HepG2 (cell line): Measurements from ENCODE around the gene NRL. TPM values are rescaled to one million over a fixed set of nuclear protein-coding genes. Genes with fewer than 3 reads are reported as not detected.
A peak's percentile ranks its signal among the peaks of the same experiment; 100 is the strongest.

Source experiments
- ATAC-seq: fragments of 200-7000 bp; cut with Tn5 transposase; 3 replicates; pipeline ENCODE4 v1.9.1; 2020; ENCODE audit warnings: mild to moderate bottlenecking, moderate library complexity
- BruUV-seq: library from RNA; stranded (reverse); fragments of 400-500 nt; replicated peaks from 2 replicates; lab custom pipeline; 2021; lab: Mats Ljungman, UMichigan
- CTCF ChIA-PET: fragments of 300-600 bp; formaldehyde crosslinking; extraction: SDS; loops from one replicate; lab custom pipeline; 2021; ENCODE audit warnings: low total read pairs, inconsistent platforms, low intra/inter-chr PET ratio; lab: Yijun Ruan, JAX
- POLR2A ChIA-PET: fragments of 350-600 bp; sonication (Branson Sonifier 250); formaldehyde crosslinking; loops from one replicate; lab custom pipeline; 2020; ENCODE audit warnings: antibody characterized with exemption, inconsistent platforms; lab: Yijun Ruan, JAX
- DNase-seq: peaks from one replicate; pipeline ENCODE4 v3.0.0-alpha.2; 2015; ENCODE audit warnings: low spot score
- FAIRE-seq: peaks from 3 replicates; lab custom pipeline; 2011; peaks lifted over from hg19 to GRCh38; lab: Jason Lieb, UNC
- H2AFZ ChIP-seq: one replicate; pipeline ENCODE4 v1.6.1; 2011; ENCODE audit warnings: low read length, inconsistent platforms
- H3K27ac ChIP-seq: fragments of 300-600 bp; 3 replicates; pipeline ENCODE4 v1.8.0; 2011; ENCODE audit warnings: mixed run types, mild to moderate bottlenecking, mixed read lengths, low read length, inconsistent platforms; ENCODE audit not compliant: insufficient read depth; ENCODE audit errors: extremely low read length
- H3K27me3 ChIP-seq, 2 experiments: fragments of 200-600 bp in 1 of 2; 2 replicates in 1 of 2; 3 replicates in 1 of 2; pipeline versions ENCODE4 v1.6.0 to v1.8.0; 2011; ENCODE audit warnings: low read length in 2 of 2, mild to moderate bottlenecking in 2 of 2, moderate library complexity in 2 of 2, inconsistent platforms in 1 of 2; ENCODE audit not compliant: insufficient read depth in 2 of 2, control insufficient read depth in 1 of 2
- H3K36me3 ChIP-seq, 2 experiments: fragments of 200-600 bp in 1 of 2; replicated peaks in 1 of 2; 2 replicates in 1 of 2; 3 replicates in 1 of 2; pipeline versions ENCODE4 v1.5.1 to v1.8.0; 2011; ENCODE audit warnings: low read length in 2 of 2, inconsistent platforms in 1 of 2; ENCODE audit not compliant: insufficient read depth in 2 of 2, control insufficient read depth in 1 of 2
- H3K4me1 ChIP-seq: 2 replicates; pipeline ENCODE4 v1.5.1; 2012; ENCODE audit warnings: low read length, inconsistent platforms; ENCODE audit not compliant: insufficient read depth
- H3K4me2 ChIP-seq: 2 replicates; pipeline ENCODE4 v1.6.0; 2011; ENCODE audit warnings: low read depth, low read length, inconsistent platforms
- H3K4me3 ChIP-seq, 3 experiments: fragments of 200-600 bp in 1 of 3; sonication (generic), shearing (Covaris generic) in 1 of 3; replicated peaks in 1 of 3; 2 replicates each; pipeline ENCODE4 v1.5.1; 2011 to 2016; ENCODE audit warnings: low read length in 3 of 3, inconsistent platforms in 2 of 3, low read depth in 2 of 3, mild to moderate bottlenecking in 2 of 3, control low read depth in 1 of 3, mixed read lengths in 1 of 3; ENCODE audit not compliant: insufficient read depth in 1 of 3
- H3K79me2 ChIP-seq: one replicate; pipeline ENCODE4 v1.6.1; 2011; ENCODE audit warnings: low read length, inconsistent platforms; ENCODE audit not compliant: insufficient read depth
- H3K9ac ChIP-seq: 2 replicates; pipeline ENCODE4 v1.6.0; 2011; ENCODE audit warnings: mild to moderate bottlenecking, low read depth, low read length, inconsistent platforms; ENCODE audit not compliant: insufficient read depth
- H3K9me3 ChIP-seq: 2 replicates; pipeline ENCODE4 v1.5.1; 2012; ENCODE audit warnings: mild to moderate bottlenecking, low read length
- H4K20me1 ChIP-seq: 2 replicates; pipeline ENCODE4 v1.6.0; 2011; ENCODE audit warnings: inconsistent platforms, mild to moderate bottlenecking, low read length, moderate library complexity; ENCODE audit not compliant: insufficient read depth
- FOXP1 ChIP-seq, 2 experiments: fragments of 450-650 bp in 1 of 2; IDR thresholded peaks; 2 replicates each; pipeline ENCODE4 v1.6.1; 2017 to 2018; ENCODE audit warnings: antibody characterized with exemption in 1 of 2
- HIVEP1 ChIP-seq: sonication (generic); formaldehyde crosslinking; IDR thresholded peaks from 2 replicates; pipeline ENCODE4 v1.4.0; 2020; ENCODE audit warnings: mild to moderate bottlenecking, missing genetic modification reagents
- HNF4G ChIP-seq, 2 experiments: sonication (generic) in 1 of 2; formaldehyde crosslinking in 1 of 2; IDR thresholded peaks; 2 replicates each; pipeline versions ENCODE4 v1.4.0 to v1.6.1; 2011 to 2020; ENCODE audit warnings: borderline replicate concordance in 2 of 2, low read depth in 2 of 2, mild to moderate bottlenecking in 2 of 2, low read length in 1 of 2, missing genetic modification reagents in 1 of 2, moderate library complexity in 1 of 2
- KLF11 ChIP-seq: IDR thresholded peaks from 2 replicates; pipeline ENCODE4 v1.6.1; 2016; ENCODE audit warnings: missing compliant biosample characterization
- MED1 ChIP-seq: sonication (generic); formaldehyde crosslinking; IDR thresholded peaks from 2 replicates; pipeline ENCODE4 v1.4.0; 2020; ENCODE audit warnings: missing genetic modification reagents
- MED13 ChIP-seq: sonication (generic); formaldehyde crosslinking; IDR thresholded peaks from 2 replicates; pipeline ENCODE4 v1.5.0; 2020; ENCODE audit warnings: missing genetic modification reagents
- NAIF1 ChIP-seq: sonication (generic); formaldehyde crosslinking; IDR thresholded peaks from 2 replicates; pipeline ENCODE4 v1.5.0; 2020; ENCODE audit warnings: mild to moderate bottlenecking, missing genetic modification reagents, borderline replicate concordance
- PAF1 ChIP-seq: IDR thresholded peaks from 2 replicates; pipeline ENCODE4 v1.6.1; 2016; ENCODE audit warnings: missing genetic modification reagents, missing compliant biosample characterization
- POLR2AphosphoS5 ChIP-seq: IDR thresholded peaks from 2 replicates; pipeline ENCODE4 v1.6.1; 2012; ENCODE audit warnings: low read depth, low read length
- RBFOX2 ChIP-seq: fragments of 200-400 bp; formaldehyde crosslinking; IDR thresholded peaks from 2 replicates; pipeline ENCODE4 v1.6.1; 2017; ENCODE audit warnings: low read depth, mild to moderate bottlenecking, low read length
- SP1 ChIP-seq, 2 experiments: fragments of 450-650 bp in 1 of 2; sonication (generic) in 1 of 2; formaldehyde crosslinking in 1 of 2; IDR thresholded peaks; 2 replicates each; pipeline versions ENCODE4 v1.4.0 to v1.6.1; 2016 to 2020; ENCODE audit warnings: missing genetic modification reagents in 1 of 2
- SSRP1 ChIP-seq: IDR thresholded peaks from 2 replicates; pipeline ENCODE4 v1.6.1; 2016; ENCODE audit warnings: control low read depth
- STAG1 ChIP-seq: sonication (generic); formaldehyde crosslinking; IDR thresholded peaks from 2 replicates; pipeline ENCODE4 v1.4.0; 2020; ENCODE audit warnings: missing genetic modification reagents
- ZHX1 ChIP-seq: sonication (generic); formaldehyde crosslinking; IDR thresholded peaks from 2 replicates; pipeline ENCODE4 v1.8.1; 2022; ENCODE audit warnings: low read depth, mild to moderate bottlenecking, missing genetic modification reagents
- ZNF746 ChIP-seq: sonication (generic); formaldehyde crosslinking; IDR thresholded peaks from 2 replicates; pipeline ENCODE4 v1.8.0; 2022; ENCODE audit warnings: mild to moderate bottlenecking, missing genetic modification reagents
- ZNF776 ChIP-seq: sonication (generic); formaldehyde crosslinking; IDR thresholded peaks from 2 replicates; pipeline ENCODE4 v1.4.0; 2020; ENCODE audit warnings: mild to moderate bottlenecking, missing genetic modification reagents
- WGBS: methylation state at CpG from one replicate; pipeline ENCODE4 v1.1.6; 2017; ENCODE audit warnings: low lambda C conversion rate; 5-methylcytosine and 5-hydroxymethylcytosine counted together
- in situ Hi-C: cut with HindIII; loops from 2 replicates; pipeline ENCODE4 v1.10.0; 2017; ENCODE audit warnings: low pct_unique_long_range_greater_than_20kb; ENCODE audit not compliant: extremely low pct_ligation_motif_present
- intact Hi-C: fragments of 100-400 bp; cut with micrococcal nuclease; formaldehyde crosslinking; loops from one replicate; pipeline ENCODE4 v1.10.0; 2022; ENCODE audit not compliant: unreplicated experiment
- polyA plus RNA-seq, 8 experiments: library from polyadenylated mRNA; depleted of rRNA in 3 of 8; stranded (reverse) in 7 of 8; unstranded in 1 of 8; fragments of >200 nt; fragmentation: Illumina TruSeq in 4 of 8; extraction: Trizol in 4 of 8; gene quantifications; 2 replicates each; pipeline versions ENCODE4 v1.2.1 to v1.2.3, GENCODE V29; 2011 to 2016; ENCODE audit warnings: low read depth in 4 of 8, missing spikeins in 1 of 8, mixed read lengths in 1 of 8; ENCODE audit not compliant: insufficient read depth in 1 of 8
- total RNA-seq, 5 experiments: library from RNA; depleted of rRNA; stranded (reverse); fragments of >200 nt; fragmentation: Illumina TruSeq; extraction: Trizol; gene quantifications; 2 replicates each; pipeline ENCODE4 v1.2.3, GENCODE V29; 2016; ENCODE audit warnings: low read depth in 1 of 5
- TF ChIP-seq, protein P1 (sequence below): sonication (generic); formaldehyde crosslinking; conservative IDR thresholded peaks from 2 replicates; pipeline ENCODE4 v1.4.0; 2020; ENCODE audit warnings: mild to moderate bottlenecking, missing genetic modification reagents, moderate library complexity

Gene NRL
- total and polyA plus RNA-seq, 2 of the 13 experiments (the other 11 are each of a cell fraction or from before 2014, with no cell fraction given), result 2.5 to 4.7 TPM

GRCh38 chr14:24100197-24100981 lies 14.4 kb downstream of the NRL start:
- H3K4me3 ChIP-seq, result no peak overlapping the region
- no peak overlapping the region for H2AFZ ChIP-seq
- peaks cover 47 to 65% of the 10 kb centered on the region in 2 experiments for H3K36me3 ChIP-seq
- ATAC-seq (peak; percentile 42), FAIRE-seq (no peak), DNase-seq (no peak)
- H4K20me1 ChIP-seq, result 0 out of 2 replicates have a peak, but pooled peaks cover 4% of the 10 kb centered on the region
- in situ Hi-C loops (loop anchor here (25.0 kb wide), 1 partner anchor 1513 kb away; the partner anchor contains the start of genes ABHD4 and DAD1), intact Hi-C loops (no loop called here)
- no peak overlapping the region for H3K9ac ChIP-seq
- CTCF ChIA-PET, result no interaction called here
- no peaks in the 10 kb centered on the region for H3K27me3 ChIP-seq
- no peak overlapping the region for H3K4me2 ChIP-seq
- TSS peak; percentile 1 for BruUV-seq
- peaks cover 16% of the 10 kb centered on the region for H3K79me2 ChIP-seq
- H3K27ac ChIP-seq, result peak overlapping the region; percentile 10
- H3K4me1 ChIP-seq, result peaks cover 48% of the 10 kb centered on the region
- POLR2A ChIA-PET, result interaction anchor here (0.8 to 14.4 kb wide), 10 partner anchors 5 to 61 kb away, joined by 3 to 594 read pairs (median 6); partner anchors contain the start of genes DCAF11, EMC9, IRF9 and NRL
- no peaks in the 10 kb centered on the region; the same call in 1 of the 2 replicates for H3K9me3 ChIP-seq
- 80% methylated on average over 4 of the region's 4 CpGs for WGBS
- TF ChIP-seq KLF11 (no peak), MED13 (CRISPR knock-in tag) (no peak), ZNF776 (0 out of 2 replicates have a peak, but pooled peaks have one; percentile 31), FOXP1 (IDR thresholded peaks at IDR 0.05) (0 out of 2 replicates have a peak, but pooled peaks have one; percentile 2), FOXP1 (CRISPR knock-in tag; IDR thresholded peaks at IDR 0.05) (no peak), HIVEP1 (0 out of 2 replicates have a peak, but pooled peaks have one; percentile 58), ZNF746 (CRISPR knock-in tag) (no peak), STAG1 (no peak), SP1 (IDR thresholded peaks at IDR 0.05) (no peak), SP1 (CRISPR knock-in tag; IDR thresholded peaks at IDR 0.05) (no peak), POLR2AphosphoS5 (peak; percentile 16; the same call in 1 of the 2 replicates), HNF4G (IDR thresholded peaks at IDR 0.05; ENCODE audit: borderline replicate concordance, low read depth, low read length) (peak; percentile 13; the same call in 1 of the 2 replicates), HNF4G (CRISPR knock-in tag; IDR thresholded peaks at IDR 0.05; ENCODE audit: borderline replicate concordance, low read depth) (no peak), ZHX1 (CRISPR knock-in tag) (no peak), MED1 (0 out of 2 replicates have a peak, but pooled peaks have one; percentile 28), NAIF1 (CRISPR knock-in tag) (no peak), SSRP1 (CRISPR knock-in tag) (0 out of 2 replicates have a peak, but pooled peaks have one; percentile 29), RBFOX2 (peak; percentile 57; the same call in 1 of the 2 replicates), PAF1 (CRISPR knock-in tag) (peak; percentile 93; the same call in 1 of the 2 replicates)
- TF ChIP-seq, protein P1, sequence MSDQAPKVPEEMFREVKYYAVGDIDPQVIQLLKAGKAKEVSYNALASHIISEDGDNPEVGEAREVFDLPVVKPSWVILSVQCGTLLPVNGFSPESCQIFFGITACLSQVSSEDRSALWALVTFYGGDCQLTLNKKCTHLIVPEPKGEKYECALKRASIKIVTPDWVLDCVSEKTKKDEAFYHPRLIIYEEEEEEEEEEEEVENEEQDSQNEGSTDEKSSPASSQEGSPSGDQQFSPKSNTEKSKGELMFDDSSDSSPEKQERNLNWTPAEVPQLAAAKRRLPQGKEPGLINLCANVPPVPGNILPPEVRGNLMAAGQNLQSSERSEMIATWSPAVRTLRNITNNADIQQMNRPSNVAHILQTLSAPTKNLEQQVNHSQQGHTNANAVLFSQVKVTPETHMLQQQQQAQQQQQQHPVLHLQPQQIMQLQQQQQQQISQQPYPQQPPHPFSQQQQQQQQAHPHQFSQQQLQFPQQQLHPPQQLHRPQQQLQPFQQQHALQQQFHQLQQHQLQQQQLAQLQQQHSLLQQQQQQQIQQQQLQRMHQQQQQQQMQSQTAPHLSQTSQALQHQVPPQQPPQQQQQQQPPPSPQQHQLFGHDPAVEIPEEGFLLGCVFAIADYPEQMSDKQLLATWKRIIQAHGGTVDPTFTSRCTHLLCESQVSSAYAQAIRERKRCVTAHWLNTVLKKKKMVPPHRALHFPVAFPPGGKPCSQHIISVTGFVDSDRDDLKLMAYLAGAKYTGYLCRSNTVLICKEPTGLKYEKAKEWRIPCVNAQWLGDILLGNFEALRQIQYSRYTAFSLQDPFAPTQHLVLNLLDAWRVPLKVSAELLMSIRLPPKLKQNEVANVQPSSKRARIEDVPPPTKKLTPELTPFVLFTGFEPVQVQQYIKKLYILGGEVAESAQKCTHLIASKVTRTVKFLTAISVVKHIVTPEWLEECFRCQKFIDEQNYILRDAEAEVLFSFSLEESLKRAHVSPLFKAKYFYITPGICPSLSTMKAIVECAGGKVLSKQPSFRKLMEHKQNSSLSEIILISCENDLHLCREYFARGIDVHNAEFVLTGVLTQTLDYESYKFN (CRISPR knock-in tag), result peak; percentile 44; the same call in 1 of the 2 replicates
